22Rv1 (cell line): ENCODE measurements around the gene ZNF513.

Experiments
- CTCF ChIP-seq: fragments of 450-650 bp; IDR thresholded peaks from 2 replicates; pipeline ENCODE4 v1.5.1; 2017; ENCODE audit warnings: mild to moderate bottlenecking
- ZFX ChIP-seq: fragments of 450-650 bp; IDR thresholded peaks from 2 replicates; pipeline ENCODE4 v1.6.1; 2017; ENCODE audit warnings: antibody characterized with exemption, borderline replicate concordance

DNA sequence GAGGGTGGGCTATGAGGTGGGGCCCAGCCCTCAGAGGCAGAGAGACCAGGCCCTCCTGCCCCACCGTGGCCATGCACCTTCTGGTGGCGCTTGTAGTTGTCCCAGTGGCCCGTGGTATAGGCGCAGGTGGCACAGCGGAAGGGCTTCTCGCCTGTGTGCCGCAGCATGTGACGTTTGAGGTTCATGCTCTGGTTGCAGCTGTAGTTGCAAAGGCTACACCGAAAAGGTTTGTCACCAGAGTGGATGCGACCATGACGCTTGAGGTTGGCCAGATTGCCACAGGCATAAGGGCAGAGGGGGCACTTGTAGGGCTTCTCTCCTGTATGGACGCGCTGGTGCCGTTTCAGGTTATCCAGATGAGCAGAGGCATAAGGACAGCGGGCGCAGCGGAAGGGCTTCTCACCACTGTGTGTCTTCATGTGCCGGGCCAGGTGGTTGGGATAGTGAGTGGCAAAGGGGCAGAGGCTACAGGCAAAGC, 2.9 kb downstream of the ZNF513 start:
- TF ChIP-seq CTCF (no peak), ZFX (no peak)
